Natural killer cell (primary cell): ENCODE results near the gene CUEDC1. TPM values are rescaled to one million over a fixed set of nuclear protein-coding genes. Genes with fewer than 3 reads are reported as not detected.
A peak's percentile ranks its signal among the peaks of the same experiment; 100 is the strongest.

ENCODE experiments used
- ATAC-seq, 3 donors: fragments of 150-1000 bp in 2 of 3; fragments of 200-7000 bp in 1 of 3; cut with Tn5 transposase; 1 replicate in 1 of 3; 2 replicates in 2 of 3; pipeline ENCODE4 v1.10.0; 2021; ENCODE audit warnings: mild to moderate bottlenecking in 2 of 3, moderate library complexity in 2 of 3
- DNase-seq, 2 donors: peaks; one replicate each; pipeline versions ENCODE4 v3.0.0 to v3.0.0-alpha.2; 2013 to 2021; ENCODE audit warnings: mixed read lengths in 1 of 2
- H3K27ac ChIP-seq: one replicate; pipeline ENCODE4 v1.5.1; 2013; ENCODE audit warnings: mild to moderate bottlenecking, low read length
- H3K27me3 ChIP-seq: one replicate; pipeline ENCODE4 v1.6.1; 2013; ENCODE audit warnings: low read length; ENCODE audit not compliant: control insufficient read depth, insufficient read depth
- H3K36me3 ChIP-seq: one replicate; pipeline ENCODE4 v1.6.1; 2013; ENCODE audit warnings: low read length; ENCODE audit not compliant: control insufficient read depth, insufficient read depth
- H3K4me1 ChIP-seq: one replicate; pipeline ENCODE4 v1.6.1; 2013; ENCODE audit warnings: low read length; ENCODE audit not compliant: control insufficient read depth, insufficient read depth
- H3K4me3 ChIP-seq: one replicate; pipeline ENCODE4 v1.5.1; 2013; ENCODE audit warnings: low read length
- H3K9me3 ChIP-seq: one replicate; pipeline ENCODE4 v1.6.1; 2013; ENCODE audit warnings: low read length; ENCODE audit not compliant: control insufficient read depth, insufficient read depth
- H3K27ac Mint-ChIP-seq, 2 donors: one replicate each; pipeline ENCODE4 v1.8.0; 2022; ENCODE audit warnings: mild to moderate bottlenecking in 2 of 2, mixed read lengths in 2 of 2, moderate library complexity in 1 of 2
- H3K27me3 Mint-ChIP-seq, 2 donors: one replicate each; pipeline ENCODE4 v1.8.0; 2022; ENCODE audit warnings: low read depth in 2 of 2, mixed read lengths in 2 of 2
- H3K36me3 Mint-ChIP-seq: one replicate; pipeline ENCODE4 v1.8.0; 2022; ENCODE audit warnings: mixed read lengths
- H3K4me1 Mint-ChIP-seq, 2 donors: one replicate each; pipeline ENCODE4 v1.8.0; 2022; ENCODE audit warnings: mixed read lengths in 2 of 2
- H3K4me3 Mint-ChIP-seq: one replicate; pipeline ENCODE4 v1.8.0; 2022; ENCODE audit warnings: mild to moderate bottlenecking, moderate library complexity, mixed read lengths
- H3K9me3 Mint-ChIP-seq, 2 donors: one replicate each; pipeline ENCODE4 v1.8.0; 2022; ENCODE audit warnings: mixed read lengths in 2 of 2
- CTCF ChIP-seq: fragments of 200-600 bp; IDR thresholded peaks from one replicate; pipeline ENCODE4 v1.8.0; 2022; ENCODE audit warnings: antibody characterized with exemption
- WGBS: methylation state at CpG from one replicate; pipeline ENCODE4 v1.1.7; 2013; ENCODE audit warnings: missing lambda C conversion rate; ENCODE audit not compliant: insufficient coverage; 5-methylcytosine and 5-hydroxymethylcytosine counted together
- intact Hi-C: fragments of 100-400 bp; cut with micrococcal nuclease; formaldehyde crosslinking; loops from one replicate; pipeline ENCODE4 v1.14.2; 2022
- total RNA-seq, 4 donors: library from RNA; stranded (reverse); fragments of 120-200 nt in 1 of 4; gene quantifications; one replicate each; pipeline versions ENCODE4 v1.2.3 to v1.2.4, GENCODE V29; 2013 to 2022

Gene CUEDC1
- total RNA-seq, 3 donors from 2014 or later (not counting 1 experiment from before 2014, with no cell fraction given) = 1.5 to 3.7 (median 2.6) TPM

- H3K27me3 ChIP-seq = no peaks in the 10 kb centered on the region
- no peak for TF ChIP-seq CTCF
- H3K9me3 ChIP-seq = no peaks in the 10 kb centered on the region
- Mint-ChIP-seq H3K9me3 (no peaks in the 10 kb centered on the region), H3K4me1 (peaks cover 15 to 21% of the 10 kb centered on the region in 2 donors), H3K27ac (no peak overlapping the region), H3K27me3 (peaks cover 0 to 4% of the 10 kb centered on the region in 2 donors), H3K4me3 (no peak overlapping the region), H3K36me3 (no peaks in the 10 kb centered on the region)
- DNase-seq = no peak
- H3K4me1 ChIP-seq = peaks cover 53% of the 10 kb centered on the region
- no peaks in the 10 kb centered on the region for H3K36me3 ChIP-seq
- intact Hi-C loops = no loop called here
- no peak overlapping the region for H3K4me3 ChIP-seq
- peak overlapping the region; percentile 58 for H3K27ac ChIP-seq
- ATAC-seq = peak; percentile 18 to 81 (median 58)
- 70% methylated on average over 5 of the region's 5 CpGs for WGBS
Observed at GRCh38 chr17:57902800-57903759, 52.1 kb downstream of the CUEDC1 start.

- peaks cover 56% of the 10 kb centered on the region for H3K4me1 ChIP-seq
- 73% methylated on average over 13 of the region's 13 CpGs for WGBS
Observed at GRCh38 chr17:57902117-57902799, 53.0 kb downstream of the CUEDC1 start.

GRCh38 chr17:57900991-57901743, 54.0 kb downstream of the CUEDC1 start:
- no peaks in the 10 kb centered on the region for H3K9me3 Mint-ChIP-seq
- H3K4me1 Mint-ChIP-seq = peaks cover 15 to 21% of the 10 kb centered on the region in 2 donors
- no peak overlapping the region for H3K27ac Mint-ChIP-seq
- DNase-seq (no peak), ATAC-seq (no peak)
- H3K4me3 Mint-ChIP-seq = no peak overlapping the region
- Histone ChIP-seq H3K9me3 (no peaks in the 10 kb centered on the region), H3K4me1 (peaks cover 56% of the 10 kb centered on the region), H3K27ac (no peak overlapping the region), H3K27me3 (no peaks in the 10 kb centered on the region), H3K4me3 (no peak overlapping the region), H3K36me3 (no peaks in the 10 kb centered on the region)
- peaks cover 0 to 1% of the 10 kb centered on the region in 2 donors for H3K27me3 Mint-ChIP-seq
- no peaks in the 10 kb centered on the region for H3K36me3 Mint-ChIP-seq
- intact Hi-C loops = no loop called here
- 95% methylated on average over 6 of the region's 6 CpGs for WGBS
- TF ChIP-seq CTCF = no peak

More at GRCh38 chr17:57902117-57902799, 53.0 kb downstream of the CUEDC1 start:
- DNase-seq (no peak), ATAC-seq (no peak)
- H3K27ac ChIP-seq = no peak overlapping the region
- no peak overlapping the region for H3K27ac Mint-ChIP-seq
- peaks cover 15 to 21% of the 10 kb centered on the region in 2 donors for H3K4me1 Mint-ChIP-seq
- no peaks in the 10 kb centered on the region for H3K36me3 ChIP-seq
- intact Hi-C loops = no loop called here
- H3K9me3 ChIP-seq = no peaks in the 10 kb centered on the region
- peaks cover 0 to 4% of the 10 kb centered on the region in 2 donors for H3K27me3 Mint-ChIP-seq
- no peak for TF ChIP-seq CTCF
- H3K36me3 Mint-ChIP-seq = no peaks in the 10 kb centered on the region
- H3K9me3 Mint-ChIP-seq = no peaks in the 10 kb centered on the region
- H3K4me3 Mint-ChIP-seq = no peak overlapping the region
- no peaks in the 10 kb centered on the region for H3K27me3 ChIP-seq
- H3K4me3 ChIP-seq = no peak overlapping the region
